RPMI8226 (cell line): Measurements from ENCODE around the gene FDX2.

ENCODE experiments used
- DNase-seq: peaks from one replicate; pipeline ENCODE4 v3.0.0-alpha.2; 2015

The FDX2 gene

GRCh38 chr19:10299545-10300458 is 16.0 kb downstream of the FDX2 start:
- DNase-seq, result peak; percentile 40

GRCh38 chr19:10295847-10296591 is 19.8 kb downstream of the FDX2 start:
- no peak for DNase-seq

GRCh38 chr19:10295305-10295846 is 20.4 kb downstream of the FDX2 start:
- no peak for DNase-seq

GRCh38 chr19:10294368-10294697 is 21.5 kb downstream of the FDX2 start:
- no peak for DNase-seq

GRCh38 chr19:10293637-10294367 is 22.0 kb downstream of the FDX2 start:
- DNase-seq, result no peak

- DNase-seq, result no peak
Observed at GRCh38 chr19:10292789-10293636, 22.8 kb downstream of the FDX2 start.

GRCh38 chr19:10292206-10292788 is 23.5 kb downstream of the FDX2 start:
- DNase-seq, result peak; percentile 54

GRCh38 chr19:10291554-10292205 is 24.1 kb downstream of the FDX2 start:
- no peak for DNase-seq

- peak; percentile 86 for DNase-seq
Observed at GRCh38 chr19:10290876-10291553, 24.8 kb downstream of the FDX2 start.

GRCh38 chr19:10290357-10290875 is 25.4 kb downstream of the FDX2 start:
- DNase-seq, result peak; percentile 54

- DNase-seq, result peak; percentile 83
Observed at GRCh38 chr19:10289836-10290356, 25.9 kb downstream of the FDX2 start, which contains the start of gene ICAM5. ICAM5 (plus strand) TSS chr19:10289952; CDS start chr19:10290044, 92 bp downstream.

GRCh38 chr19:10289167-10289835 is 26.5 kb downstream of the FDX2 start:
- DNase-seq, result peak; percentile 96

GRCh38 chr19:10288662-10289166 is 27.1 kb downstream of the FDX2 start:
- peak; percentile 88 for DNase-seq

- peak; percentile 82 for DNase-seq
Observed at GRCh38 chr19:10286803-10287737, 28.7 kb downstream of the FDX2 start, which contains the start of gene ICAM4. ICAM4 (plus strand) TSS chr19:10286955; CDS start chr19:10287013, 58 bp downstream.

GRCh38 chr19:10285393-10285792 is 30.4 kb downstream of the FDX2 start:
- DNase-seq, result no peak

- DNase-seq, result no peak
Observed at GRCh38 chr19:10284960-10285278, 30.9 kb downstream of the FDX2 start.

GRCh38 chr19:10284065-10284959 is 31.5 kb downstream of the FDX2 start:
- no peak for DNase-seq
